MM.1S (cell line): Measurements from ENCODE around the gene UTP25.

Source experiments
- DNase-seq: peaks from one replicate; pipeline ENCODE4 v3.0.0-alpha.2; 2015
- H2AFZ ChIP-seq: fragments of 300-600 bp; sonication (generic); 2 replicates; pipeline ENCODE4 v1.6.0; 2016; ENCODE audit warnings: antibody characterized with exemption, low read length
- H3F3A ChIP-seq: fragments of 300-600 bp; sonication (generic); 2 replicates; pipeline ENCODE4 v1.6.1; 2016; ENCODE audit warnings: mild to moderate bottlenecking, antibody characterized with exemption, low read length, moderate library complexity, mixed read lengths; ENCODE audit not compliant: insufficient read depth
- H3K27ac ChIP-seq: fragments of 300-600 bp; sonication (generic); 2 replicates; pipeline ENCODE4 v1.5.1; 2016; ENCODE audit warnings: mild to moderate bottlenecking, low read length
- H3K27me3 ChIP-seq: fragments of 300-600 bp; sonication (generic); replicated peaks from 2 replicates; pipeline ENCODE4 v1.6.0; 2016; ENCODE audit warnings: low read length; ENCODE audit not compliant: insufficient read depth
- H3K36me3 ChIP-seq: fragments of 300-600 bp; sonication (generic); replicated peaks from 2 replicates; pipeline ENCODE4 v1.6.1; 2016; ENCODE audit warnings: mild to moderate bottlenecking, low read length, mixed read lengths; ENCODE audit not compliant: insufficient read depth
- H3K4me1 ChIP-seq: fragments of 300-600 bp; sonication (generic); 2 replicates; pipeline ENCODE4 v1.6.1; 2016; ENCODE audit warnings: low read length, mixed read lengths
- H3K4me2 ChIP-seq: fragments of 300-600 bp; sonication (generic); 2 replicates; pipeline ENCODE4 v1.6.0; 2016; ENCODE audit warnings: low read depth, low read length
- H3K4me3 ChIP-seq: fragments of 300-600 bp; sonication (generic); 2 replicates; pipeline ENCODE4 v1.5.1; 2016; ENCODE audit warnings: low read length, mixed read lengths
- H3K79me2 ChIP-seq: fragments of 300-600 bp; sonication (generic); 2 replicates; pipeline ENCODE4 v1.6.1; 2016; ENCODE audit warnings: mixed run types, low read length, mixed read lengths
- H3K9ac ChIP-seq: fragments of 300-600 bp; sonication (generic); 2 replicates; pipeline ENCODE4 v1.6.1; 2016; ENCODE audit warnings: low read length, mixed read lengths
- H3K9me2 ChIP-seq: fragments of 300-600 bp; sonication (generic); replicated peaks from 2 replicates; pipeline ENCODE4 v1.6.1; 2016; ENCODE audit warnings: mild to moderate bottlenecking, low read length, mixed read lengths; ENCODE audit not compliant: insufficient read depth
- H3K9me3 ChIP-seq: fragments of 300-600 bp; sonication (generic); replicated peaks from 2 replicates; pipeline ENCODE4 v1.6.1; 2016; ENCODE audit warnings: mild to moderate bottlenecking, low read length, mixed read lengths; ENCODE audit not compliant: insufficient read depth
- H4K20me1 ChIP-seq: fragments of 300-600 bp; sonication (generic); 2 replicates; pipeline ENCODE4 v1.6.1; 2016; ENCODE audit warnings: mild to moderate bottlenecking, low read length, moderate library complexity, mixed read lengths; ENCODE audit not compliant: insufficient read depth
- EZH2 ChIP-seq: fragments of 300-600 bp; sonication (generic); optimal IDR thresholded peaks from 2 replicates; pipeline ENCODE3; 2017; ENCODE audit warnings: low read depth, mild to moderate bottlenecking, antibody characterized with exemption, low read length, mixed read lengths
- EZH2phosphoT487 ChIP-seq: fragments of 300-600 bp; sonication (generic); IDR thresholded peaks from 2 replicates; pipeline ENCODE4 v1.6.1; 2018; ENCODE audit warnings: antibody characterized with exemption, low read length
- TF ChIP-seq, protein P1 (sequence below): fragments of 300-600 bp; sonication (generic); IDR thresholded peaks from 2 replicates; pipeline ENCODE4 v1.5.1; 2016; ENCODE audit warnings: antibody characterized with exemption, low read length, mixed read lengths

UTP25 gene

GRCh38 chr1:209877087-209877764 lies 49.5 kb downstream of the UTP25 start:
- H3K27ac ChIP-seq: no peak overlapping the region
- no peaks in the 10 kb centered on the region for H3K4me1 ChIP-seq
- no peaks in the 10 kb centered on the region for H4K20me1 ChIP-seq
- H3K36me3 ChIP-seq: no peaks in the 10 kb centered on the region
- no peaks in the 10 kb centered on the region for H3K9me2 ChIP-seq
- DNase-seq: no peak
- no peaks in the 10 kb centered on the region for H3F3A ChIP-seq
- H3K9ac ChIP-seq: no peak overlapping the region
- H3K4me3 ChIP-seq: no peak overlapping the region
- no peak overlapping the region for H2AFZ ChIP-seq
- H3K79me2 ChIP-seq: no peaks in the 10 kb centered on the region
- H3K27me3 ChIP-seq: no peaks in the 10 kb centered on the region
- H3K4me2 ChIP-seq: no peak overlapping the region
- no peaks in the 10 kb centered on the region for H3K9me3 ChIP-seq
- TF ChIP-seq EZH2 (no peak), EZH2phosphoT487 (no peak)
- TF ChIP-seq, protein P1, sequence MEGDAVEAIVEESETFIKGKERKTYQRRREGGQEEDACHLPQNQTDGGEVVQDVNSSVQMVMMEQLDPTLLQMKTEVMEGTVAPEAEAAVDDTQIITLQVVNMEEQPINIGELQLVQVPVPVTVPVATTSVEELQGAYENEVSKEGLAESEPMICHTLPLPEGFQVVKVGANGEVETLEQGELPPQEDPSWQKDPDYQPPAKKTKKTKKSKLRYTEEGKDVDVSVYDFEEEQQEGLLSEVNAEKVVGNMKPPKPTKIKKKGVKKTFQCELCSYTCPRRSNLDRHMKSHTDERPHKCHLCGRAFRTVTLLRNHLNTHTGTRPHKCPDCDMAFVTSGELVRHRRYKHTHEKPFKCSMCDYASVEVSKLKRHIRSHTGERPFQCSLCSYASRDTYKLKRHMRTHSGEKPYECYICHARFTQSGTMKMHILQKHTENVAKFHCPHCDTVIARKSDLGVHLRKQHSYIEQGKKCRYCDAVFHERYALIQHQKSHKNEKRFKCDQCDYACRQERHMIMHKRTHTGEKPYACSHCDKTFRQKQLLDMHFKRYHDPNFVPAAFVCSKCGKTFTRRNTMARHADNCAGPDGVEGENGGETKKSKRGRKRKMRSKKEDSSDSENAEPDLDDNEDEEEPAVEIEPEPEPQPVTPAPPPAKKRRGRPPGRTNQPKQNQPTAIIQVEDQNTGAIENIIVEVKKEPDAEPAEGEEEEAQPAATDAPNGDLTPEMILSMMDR: no peak

GRCh38 chr1:209878964-209879363 lies 51.2 kb downstream of the UTP25 start:
- Histone ChIP-seq H3K4me3 (no peak overlapping the region), H3K9ac (no peak overlapping the region), H3F3A (no peaks in the 10 kb centered on the region), H2AFZ (no peak overlapping the region), H3K9me2 (no peaks in the 10 kb centered on the region), H3K27me3 (no peaks in the 10 kb centered on the region), H3K4me1 (no peaks in the 10 kb centered on the region), H3K9me3 (no peaks in the 10 kb centered on the region), H3K79me2 (no peaks in the 10 kb centered on the region), H3K27ac (no peak overlapping the region), H4K20me1 (no peaks in the 10 kb centered on the region), H3K36me3 (no peaks in the 10 kb centered on the region), H3K4me2 (no peak overlapping the region)
- TF ChIP-seq, protein P1: no peak
- TF ChIP-seq EZH2phosphoT487 (no peak), EZH2 (no peak)
- DNase-seq: no peak

GRCh38 chr1:209879539-209879938 lies 51.8 kb downstream of the UTP25 start:
- Histone ChIP-seq H3K27me3 (no peaks in the 10 kb centered on the region), H3K9ac (no peak overlapping the region), H3K4me2 (no peak overlapping the region), H3K27ac (no peak overlapping the region), H3K36me3 (no peaks in the 10 kb centered on the region), H3F3A (no peaks in the 10 kb centered on the region), H3K4me3 (no peak overlapping the region), H3K79me2 (no peaks in the 10 kb centered on the region), H4K20me1 (no peaks in the 10 kb centered on the region), H2AFZ (no peak overlapping the region), H3K9me3 (no peaks in the 10 kb centered on the region), H3K4me1 (no peaks in the 10 kb centered on the region), H3K9me2 (no peaks in the 10 kb centered on the region)
- TF ChIP-seq, protein P1: no peak
- TF ChIP-seq EZH2phosphoT487 (no peak), EZH2 (no peak)
- no peak for DNase-seq
